Ishikawa (cell line): ENCODE data around the gene PFKFB4.

Source experiments
- EGR1 ChIP-seq: IDR thresholded peaks from 2 replicates; pipeline ENCODE4 v1.6.1; 2012
- EP300 ChIP-seq: IDR thresholded peaks from 2 replicates; pipeline ENCODE4 v1.6.1; 2012; ENCODE audit warnings: borderline replicate concordance
- RAD21 ChIP-seq: IDR thresholded peaks from 2 replicates; pipeline ENCODE4 v1.6.1; 2012; ENCODE audit warnings: low read depth
- TAF1 ChIP-seq: IDR thresholded peaks from 2 replicates; pipeline ENCODE4 v1.6.1; 2012; ENCODE audit warnings: low read depth, mild to moderate bottlenecking
- USF1 ChIP-seq: IDR thresholded peaks from 2 replicates; pipeline ENCODE4 v1.6.1; 2012
- YY1 ChIP-seq: IDR thresholded peaks from 2 replicates; pipeline ENCODE4 v1.6.1; 2012; ENCODE audit warnings: low read depth

- TF ChIP-seq EP300 = no peak
- TF ChIP-seq TAF1 = no peak
- no peak for TF ChIP-seq RAD21
- no peak for TF ChIP-seq YY1
- no peak for TF ChIP-seq USF1
- TF ChIP-seq EGR1 = no peak
Observed at GRCh38 chr3:48532271-48532976, 24.2 kb downstream of the PFKFB4 start.
